CD4-positive, CD25-positive, alpha-beta regulatory T cell (primary cell): ENCODE data around the gene EPN3. TPM values are rescaled to one million over a fixed set of nuclear protein-coding genes. Genes with fewer than 3 reads are reported as not detected.
A peak's percentile ranks its signal among the peaks of the same experiment; 100 is the strongest.

Source experiments
- ATAC-seq, 2 donors: fragments of 150-1000 bp; cut with Tn5 transposase; one replicate each; pipeline ENCODE4 v1.10.0; 2021; ENCODE audit warnings: low read depth in 2 of 2, moderate number of reproducible peaks in 2 of 2, moderate library complexity in 1 of 2
- DNase-seq, 3 donors: peaks; one replicate each; pipeline versions ENCODE4 v3.0.0 to v3.0.0-alpha.2; 2012 to 2022; ENCODE audit warnings: mixed read lengths in 1 of 3
- H3K27ac ChIP-seq: one replicate; pipeline ENCODE4 v1.7.0; 2013; ENCODE audit warnings: mild to moderate bottlenecking, low read length; ENCODE audit not compliant: insufficient read depth, poor library complexity, severe bottlenecking
- H3K27me3 ChIP-seq: one replicate; pipeline ENCODE4 v1.7.0; 2013; ENCODE audit warnings: low read length; ENCODE audit not compliant: control insufficient read depth, insufficient read depth
- H3K36me3 ChIP-seq: one replicate; pipeline ENCODE4 v1.7.0; 2013; ENCODE audit warnings: mild to moderate bottlenecking, low read length, moderate library complexity; ENCODE audit not compliant: control insufficient read depth, insufficient read depth
- H3K4me1 ChIP-seq: 2 replicates; pipeline ENCODE4 v1.7.0; 2013; ENCODE audit warnings: mild to moderate bottlenecking, low read length; ENCODE audit not compliant: insufficient read depth, control insufficient read depth, poor library complexity, severe bottlenecking
- H3K4me3 ChIP-seq: one replicate; pipeline ENCODE4 v1.7.0; 2013; ENCODE audit warnings: low read depth, mild to moderate bottlenecking, low read length, moderate library complexity
- H3K9me3 ChIP-seq, 2 experiments: 1 replicate in 1 of 2; 2 replicates in 1 of 2; pipeline ENCODE4 v1.7.0; 2013; ENCODE audit warnings: low read length in 2 of 2, mild to moderate bottlenecking in 1 of 2, moderate library complexity in 1 of 2; ENCODE audit not compliant: control insufficient read depth in 2 of 2
- H3K27ac Mint-ChIP-seq, 3 donors: one replicate each; pipeline ENCODE4 v1.8.0; 2020 to 2022; ENCODE audit warnings: mild to moderate bottlenecking in 3 of 3, mixed read lengths in 3 of 3, moderate library complexity in 2 of 3
- H3K27me3 Mint-ChIP-seq: one replicate; pipeline ENCODE4 v1.8.0; 2022; ENCODE audit warnings: mild to moderate bottlenecking, mixed read lengths
- H3K36me3 Mint-ChIP-seq: one replicate; pipeline ENCODE4 v1.8.0; 2020; ENCODE audit warnings: mixed read lengths
- H3K4me1 Mint-ChIP-seq, 4 donors: one replicate each; pipeline ENCODE4 v1.8.0; 2020 to 2022; ENCODE audit warnings: mixed read lengths in 4 of 4, mild to moderate bottlenecking in 1 of 4
- H3K4me3 Mint-ChIP-seq, 4 donors: one replicate each; pipeline ENCODE4 v1.8.0; 2020 to 2022; ENCODE audit warnings: mild to moderate bottlenecking in 4 of 4, mixed read lengths in 4 of 4, moderate library complexity in 3 of 4
- H3K9me3 Mint-ChIP-seq, 7 donors: one replicate each; pipeline ENCODE4 v1.8.0; 2020 to 2022; ENCODE audit warnings: mixed read lengths in 7 of 7, mild to moderate bottlenecking in 3 of 7, moderate library complexity in 2 of 7
- polyA plus RNA-seq, 4 donors: library from polyadenylated mRNA; unstranded; fragments of 300-500 nt; fragmentation: Illumina TruSeq; gene quantifications; one replicate each; pipeline ENCODE4 v1.2.3, GENCODE V29; 2021
- total RNA-seq: library from RNA; stranded (reverse); gene quantifications from one replicate; pipeline ENCODE4 v1.2.3, GENCODE V29; 2022

The EPN3 gene
- total and polyA plus RNA-seq, 5 donors from 2014 or later = not detected

GRCh38 chr17:50579399-50579798 is 46.9 kb downstream of the EPN3 start:
- no peak for DNase-seq

GRCh38 chr17:50580646-50581045 is 48.1 kb downstream of the EPN3 start:
- no peaks in the 10 kb centered on the region for H3K36me3 Mint-ChIP-seq
- H3K27me3 Mint-ChIP-seq = no peaks in the 10 kb centered on the region
- H3K27ac Mint-ChIP-seq = no peak overlapping the region
- DNase-seq (no peak), ATAC-seq (no peak)
- Histone ChIP-seq H3K27me3 (no peaks in the 10 kb centered on the region), H3K4me3 (no peak overlapping the region), H3K27ac (no peak overlapping the region), H3K4me1 (no peaks in the 10 kb centered on the region), H3K9me3 (no peaks in the 10 kb centered on the region), H3K36me3 (no peaks in the 10 kb centered on the region)
- H3K4me3 Mint-ChIP-seq = no peak overlapping the region
- H3K9me3 Mint-ChIP-seq = no peaks in the 10 kb centered on the region
- H3K4me1 Mint-ChIP-seq = no peaks in the 10 kb centered on the region

More at GRCh38 chr17:50579399-50579798, 46.9 kb downstream of the EPN3 start:
- Mint-ChIP-seq H3K36me3 (no peaks in the 10 kb centered on the region), H3K9me3 (no peaks in the 10 kb centered on the region), H3K27me3 (no peaks in the 10 kb centered on the region), H3K4me1 (no peaks in the 10 kb centered on the region), H3K27ac (no peak overlapping the region), H3K4me3 (no peak overlapping the region)
- no peaks in the 10 kb centered on the region for H3K36me3 ChIP-seq
- H3K4me1 ChIP-seq = no peaks in the 10 kb centered on the region
- ATAC-seq = no peak
- H3K9me3 ChIP-seq = no peaks in the 10 kb centered on the region
- H3K4me3 ChIP-seq = no peak overlapping the region
- no peaks in the 10 kb centered on the region for H3K27me3 ChIP-seq
- H3K27ac ChIP-seq = no peak overlapping the region

DNA sequence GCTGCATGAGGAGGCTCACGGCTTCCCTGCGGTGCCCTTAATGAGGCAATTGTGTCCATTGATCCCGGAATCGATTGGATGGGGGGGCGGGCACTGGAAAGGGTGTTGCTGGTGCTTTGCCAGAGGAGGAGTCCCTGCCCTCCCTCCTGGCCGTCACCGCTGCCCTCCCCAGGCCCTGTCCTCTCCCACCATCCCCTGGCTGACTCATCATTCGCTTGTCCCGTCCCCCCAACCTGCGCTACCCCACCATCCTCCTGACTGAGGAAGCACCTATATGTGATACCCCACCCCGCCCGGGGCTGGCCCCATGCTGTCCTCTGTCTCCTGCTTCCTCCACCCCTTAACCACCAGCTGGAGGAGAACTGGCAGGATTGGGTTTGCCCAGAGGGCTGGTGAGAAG is 48.8 kb downstream of the EPN3 start:
- no peak for DNase-seq
- H3K27ac ChIP-seq = no peak overlapping the region
- H3K9me3 ChIP-seq = no peaks in the 10 kb centered on the region
- Mint-ChIP-seq H3K36me3 (no peaks in the 10 kb centered on the region), H3K27me3 (no peaks in the 10 kb centered on the region), H3K4me1 (no peaks in the 10 kb centered on the region), H3K4me3 (no peak overlapping the region), H3K27ac (no peak overlapping the region), H3K9me3 (no peaks in the 10 kb centered on the region)
- H3K4me3 ChIP-seq = no peak overlapping the region
- no peak for ATAC-seq
- no peaks in the 10 kb centered on the region for H3K4me1 ChIP-seq
- no peaks in the 10 kb centered on the region for H3K27me3 ChIP-seq
- no peaks in the 10 kb centered on the region for H3K36me3 ChIP-seq

GRCh38 chr17:50582741-50583140 is 50.2 kb downstream of the EPN3 start:
- H3K9me3 ChIP-seq = no peaks in the 10 kb centered on the region
- H3K4me3 ChIP-seq = no peak overlapping the region
- Mint-ChIP-seq H3K9me3 (no peaks in the 10 kb centered on the region), H3K27ac (peak overlapping the region in 1 of 3 donors; percentile 63), H3K4me1 (no peaks in the 10 kb centered on the region), H3K27me3 (no peaks in the 10 kb centered on the region), H3K4me3 (no peak overlapping the region), H3K36me3 (no peaks in the 10 kb centered on the region)
- no peak for DNase-seq
- ATAC-seq = no peak
- no peaks in the 10 kb centered on the region for H3K27me3 ChIP-seq
- no peaks in the 10 kb centered on the region for H3K4me1 ChIP-seq
- no peak overlapping the region for H3K27ac ChIP-seq
- no peaks in the 10 kb centered on the region for H3K36me3 ChIP-seq

DNA sequence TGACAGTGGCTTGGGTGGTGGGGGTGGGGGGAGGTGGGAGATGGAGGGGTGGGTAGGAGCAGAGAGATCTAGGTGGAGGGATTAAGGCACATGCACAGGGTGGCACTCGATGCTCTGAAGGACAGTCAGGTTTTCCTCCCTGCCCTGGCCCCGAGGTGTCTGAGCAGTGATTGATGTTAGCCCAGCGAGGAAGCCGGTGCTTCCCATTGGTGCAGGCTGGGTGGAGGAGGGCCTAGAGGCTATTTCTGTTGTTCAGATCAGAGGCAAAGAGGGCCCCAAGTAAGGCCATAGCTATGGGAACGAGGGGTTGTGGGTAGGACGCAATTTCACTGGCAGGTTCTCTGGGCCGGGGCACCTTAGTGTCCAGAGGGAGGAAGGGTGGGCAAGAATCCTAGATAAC is 51.1 kb downstream of the EPN3 start:
- H3K27ac ChIP-seq = no peak overlapping the region
- no peaks in the 10 kb centered on the region for H3K27me3 Mint-ChIP-seq
- DNase-seq (no peak), ATAC-seq (no peak)
- no peaks in the 10 kb centered on the region for H3K27me3 ChIP-seq
- H3K4me3 Mint-ChIP-seq = no peak overlapping the region
- no peaks in the 10 kb centered on the region for H3K36me3 ChIP-seq
- H3K4me1 ChIP-seq = no peaks in the 10 kb centered on the region
- no peaks in the 10 kb centered on the region for H3K9me3 Mint-ChIP-seq
- H3K9me3 ChIP-seq = no peaks in the 10 kb centered on the region
- H3K4me3 ChIP-seq = no peak overlapping the region
- H3K36me3 Mint-ChIP-seq = no peaks in the 10 kb centered on the region
- no peaks in the 10 kb centered on the region for H3K4me1 Mint-ChIP-seq
- no peak overlapping the region for H3K27ac Mint-ChIP-seq

- no peaks in the 10 kb centered on the region for H3K27me3 Mint-ChIP-seq
- no peaks in the 10 kb centered on the region for H3K9me3 Mint-ChIP-seq
- no peaks in the 10 kb centered on the region for H3K27me3 ChIP-seq
- H3K4me3 ChIP-seq = no peak overlapping the region
- H3K9me3 ChIP-seq = no peaks in the 10 kb centered on the region
- ATAC-seq (no peak), DNase-seq (no peak)
- H3K4me1 ChIP-seq = no peaks in the 10 kb centered on the region
- no peaks in the 10 kb centered on the region for H3K4me1 Mint-ChIP-seq
- H3K27ac Mint-ChIP-seq = no peak overlapping the region
- no peaks in the 10 kb centered on the region for H3K36me3 ChIP-seq
- no peak overlapping the region for H3K4me3 Mint-ChIP-seq
- H3K27ac ChIP-seq = no peak overlapping the region
- H3K36me3 Mint-ChIP-seq = no peaks in the 10 kb centered on the region
These were observed 51.6 kb downstream of the EPN3 start for GRCh38 chr17:50584116-50584515.

- Histone ChIP-seq H3K4me3 (no peak overlapping the region), H3K4me1 (no peaks in the 10 kb centered on the region), H3K36me3 (no peaks in the 10 kb centered on the region), H3K9me3 (no peaks in the 10 kb centered on the region), H3K27me3 (no peaks in the 10 kb centered on the region), H3K27ac (no peak overlapping the region)
- no peak for DNase-seq
- no peak overlapping the region for H3K4me3 Mint-ChIP-seq
- H3K27me3 Mint-ChIP-seq = no peaks in the 10 kb centered on the region
- H3K4me1 Mint-ChIP-seq = no peaks in the 10 kb centered on the region
- no peak overlapping the region for H3K27ac Mint-ChIP-seq
- ATAC-seq = no peak
- H3K36me3 Mint-ChIP-seq = no peaks in the 10 kb centered on the region
- H3K9me3 Mint-ChIP-seq = no peaks in the 10 kb centered on the region
These were observed 52.2 kb downstream of the EPN3 start for GRCh38 chr17:50584749-50585148.

DNA sequence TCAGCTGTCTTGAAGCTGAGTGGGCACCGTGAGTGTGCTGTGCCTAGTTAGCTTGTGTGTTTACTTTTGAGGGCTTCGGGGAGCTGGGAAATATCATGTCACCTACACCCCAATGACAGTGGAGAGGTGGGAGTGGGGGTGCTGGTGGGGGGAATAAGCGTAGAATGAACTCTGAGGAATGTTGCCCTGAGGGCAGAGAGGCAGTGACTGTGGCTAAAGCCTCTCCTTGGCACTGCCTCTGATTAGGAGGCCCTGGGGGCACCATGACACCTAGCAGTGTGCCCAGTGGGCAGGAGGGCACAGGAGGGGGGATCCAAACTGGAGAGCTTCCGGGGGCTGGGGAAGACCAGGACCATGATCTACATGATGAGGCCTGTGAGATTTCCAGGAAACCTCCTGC is 52.8 kb downstream of the EPN3 start:
- Histone ChIP-seq H3K4me1 (no peaks in the 10 kb centered on the region), H3K4me3 (no peak overlapping the region), H3K36me3 (no peaks in the 10 kb centered on the region), H3K27ac (no peak overlapping the region), H3K9me3 (no peaks in the 10 kb centered on the region), H3K27me3 (no peaks in the 10 kb centered on the region)
- peak overlapping the region in 1 of 3 donors; percentile 46 for H3K27ac Mint-ChIP-seq
- H3K36me3 Mint-ChIP-seq = no peaks in the 10 kb centered on the region
- H3K9me3 Mint-ChIP-seq = no peaks in the 10 kb centered on the region
- no peaks in the 10 kb centered on the region for H3K27me3 Mint-ChIP-seq
- no peak for DNase-seq
- no peaks in the 10 kb centered on the region for H3K4me1 Mint-ChIP-seq
- H3K4me3 Mint-ChIP-seq = no peak overlapping the region
- no peak for ATAC-seq
